AG09309 (cell line): Measurements from ENCODE around the gene PLP2.
A peak's percentile ranks its signal among the peaks of the same experiment; 100 is the strongest.

Experiments
- DNase-seq: peaks from one replicate; pipeline ENCODE4 v3.0.0-alpha.2; 2010; ENCODE audit warnings: low read depth
- H3K4me3 ChIP-seq: 2 replicates; pipeline ENCODE4 v1.5.1; 2011; ENCODE audit warnings: mild to moderate bottlenecking, low read depth, low read length, moderate library complexity; ENCODE audit not compliant: control insufficient read depth
- TF ChIP-seq, protein P1 (sequence below): IDR thresholded peaks from 2 replicates; pipeline ENCODE4 v1.5.1; 2011; ENCODE audit warnings: mild to moderate bottlenecking, low read depth, low read length, inconsistent platforms; ENCODE audit not compliant: insufficient read depth, control insufficient read depth; ENCODE audit errors: missing control alignments

The PLP2 gene

DNA sequence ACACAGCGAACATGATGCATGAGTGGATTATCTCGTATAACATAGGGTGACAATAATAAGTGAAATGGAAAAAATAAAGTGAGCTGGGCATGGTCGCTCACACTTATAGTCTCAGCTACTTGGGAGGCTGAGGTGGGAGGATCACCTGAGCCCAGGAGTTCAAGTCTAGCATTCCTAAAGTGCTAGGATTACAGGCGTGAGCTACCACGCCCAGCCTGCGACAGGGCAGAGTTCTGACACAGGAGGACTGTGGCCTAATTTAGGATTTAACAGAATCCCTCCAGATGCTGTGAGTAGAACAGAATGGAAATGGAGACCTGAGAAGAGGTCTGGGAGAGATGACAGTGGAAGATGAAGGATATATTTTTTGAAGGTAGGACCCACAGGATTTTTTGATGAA is 17.9 kb downstream of the PLP2 start:
- peak overlapping the region; percentile 5 for H3K4me3 ChIP-seq
- no peak for DNase-seq
- TF ChIP-seq, protein P1, sequence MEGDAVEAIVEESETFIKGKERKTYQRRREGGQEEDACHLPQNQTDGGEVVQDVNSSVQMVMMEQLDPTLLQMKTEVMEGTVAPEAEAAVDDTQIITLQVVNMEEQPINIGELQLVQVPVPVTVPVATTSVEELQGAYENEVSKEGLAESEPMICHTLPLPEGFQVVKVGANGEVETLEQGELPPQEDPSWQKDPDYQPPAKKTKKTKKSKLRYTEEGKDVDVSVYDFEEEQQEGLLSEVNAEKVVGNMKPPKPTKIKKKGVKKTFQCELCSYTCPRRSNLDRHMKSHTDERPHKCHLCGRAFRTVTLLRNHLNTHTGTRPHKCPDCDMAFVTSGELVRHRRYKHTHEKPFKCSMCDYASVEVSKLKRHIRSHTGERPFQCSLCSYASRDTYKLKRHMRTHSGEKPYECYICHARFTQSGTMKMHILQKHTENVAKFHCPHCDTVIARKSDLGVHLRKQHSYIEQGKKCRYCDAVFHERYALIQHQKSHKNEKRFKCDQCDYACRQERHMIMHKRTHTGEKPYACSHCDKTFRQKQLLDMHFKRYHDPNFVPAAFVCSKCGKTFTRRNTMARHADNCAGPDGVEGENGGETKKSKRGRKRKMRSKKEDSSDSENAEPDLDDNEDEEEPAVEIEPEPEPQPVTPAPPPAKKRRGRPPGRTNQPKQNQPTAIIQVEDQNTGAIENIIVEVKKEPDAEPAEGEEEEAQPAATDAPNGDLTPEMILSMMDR = no peak

DNA sequence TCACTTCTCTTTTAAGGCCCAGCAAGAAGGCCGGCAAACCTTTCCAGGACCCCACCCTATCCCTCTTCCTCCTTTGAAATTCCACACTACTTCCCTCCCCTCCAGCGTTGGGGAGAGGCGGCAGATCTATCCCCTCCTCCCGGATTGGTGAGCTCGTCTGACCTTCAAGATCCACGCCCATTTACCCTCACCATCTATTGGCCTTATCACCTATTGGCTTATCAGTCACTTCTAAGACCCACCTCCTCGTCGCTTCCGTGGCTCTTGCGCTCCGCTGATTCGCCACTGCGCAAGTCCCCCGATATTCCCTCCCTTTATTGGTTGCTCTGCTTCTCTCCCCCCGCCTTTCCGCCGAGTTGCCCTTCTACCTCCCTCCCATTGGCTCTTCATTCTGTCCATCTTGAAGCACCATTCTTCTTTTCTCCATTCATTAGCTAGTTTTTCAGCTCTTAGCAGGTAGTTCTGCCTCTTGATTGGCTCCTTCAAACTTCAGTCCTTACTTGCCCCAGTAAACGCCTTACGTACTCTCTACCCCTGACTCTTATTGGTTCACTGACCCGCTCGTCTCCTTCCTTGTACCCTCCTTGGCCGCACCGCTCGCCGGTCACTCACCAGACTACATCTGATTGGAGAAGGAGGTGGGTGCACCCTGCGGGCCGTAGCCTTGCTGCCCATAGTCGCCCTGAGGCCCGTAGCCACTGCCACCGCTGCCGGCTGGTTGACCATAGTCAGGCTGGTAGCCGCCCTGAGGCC is 19.3 kb downstream of the PLP2 start:
- TF ChIP-seq, protein P1 = no peak
- DNase-seq = peak; percentile 99
- H3K4me3 ChIP-seq = peak overlapping the region; percentile 76

DNA sequence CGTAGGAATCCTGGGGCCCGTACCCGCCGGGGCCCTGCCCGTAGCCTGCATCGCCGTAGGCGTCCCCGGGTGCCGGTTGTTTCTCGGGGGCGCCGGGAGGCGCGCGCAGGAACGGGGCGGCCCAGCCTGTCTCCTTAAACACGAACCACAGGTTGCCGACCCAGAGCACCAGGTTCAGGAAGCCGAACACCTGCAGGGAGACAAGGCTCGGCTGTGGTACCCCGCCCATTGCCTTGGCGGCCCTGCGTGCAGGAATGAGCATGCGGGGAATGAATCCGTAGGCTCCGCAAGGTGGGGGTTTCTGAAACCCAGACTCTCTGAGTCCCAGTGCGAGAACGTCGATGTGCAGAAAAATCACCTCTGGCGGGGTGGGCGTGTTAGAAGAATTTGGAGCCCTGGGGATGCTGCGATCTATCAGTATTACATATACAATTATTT is 19.9 kb downstream of the PLP2 start:
- H3K4me3 ChIP-seq = peak overlapping the region; percentile 76
- DNase-seq = no peak
- TF ChIP-seq, protein P1 = no peak

DNA sequence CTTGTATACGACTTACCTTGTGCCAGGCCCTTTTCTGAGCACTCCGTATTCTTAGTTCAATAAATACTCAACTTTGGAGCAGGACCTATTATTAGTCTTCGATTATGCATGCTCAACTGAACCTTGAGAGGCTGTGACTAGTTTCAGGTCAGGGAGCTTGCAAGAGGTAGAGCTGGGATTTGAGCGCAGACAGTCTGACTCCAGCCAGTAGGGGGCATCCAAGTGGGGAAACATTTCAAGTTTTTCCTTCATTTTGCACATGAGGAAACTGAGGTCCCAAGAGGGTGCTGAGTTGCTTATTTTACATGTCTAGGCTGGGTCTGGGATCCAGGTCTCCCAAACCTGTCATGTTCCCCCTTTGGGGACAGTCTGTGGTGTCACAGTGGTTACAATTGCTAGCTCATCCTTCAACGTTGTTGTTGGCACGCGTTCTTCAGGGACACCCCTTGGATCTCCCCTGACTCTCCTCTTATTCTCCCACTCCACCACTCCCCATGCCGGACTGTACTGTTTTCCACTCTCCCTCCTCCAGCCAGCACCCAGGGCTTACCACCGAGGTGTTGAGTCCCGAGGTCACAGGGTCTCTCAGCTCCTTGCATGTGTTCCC is 21.1 kb downstream of the PLP2 start:
- no peak overlapping the region for H3K4me3 ChIP-seq
- no peak for DNase-seq
- TF ChIP-seq, protein P1 = peak; percentile 69

DNA sequence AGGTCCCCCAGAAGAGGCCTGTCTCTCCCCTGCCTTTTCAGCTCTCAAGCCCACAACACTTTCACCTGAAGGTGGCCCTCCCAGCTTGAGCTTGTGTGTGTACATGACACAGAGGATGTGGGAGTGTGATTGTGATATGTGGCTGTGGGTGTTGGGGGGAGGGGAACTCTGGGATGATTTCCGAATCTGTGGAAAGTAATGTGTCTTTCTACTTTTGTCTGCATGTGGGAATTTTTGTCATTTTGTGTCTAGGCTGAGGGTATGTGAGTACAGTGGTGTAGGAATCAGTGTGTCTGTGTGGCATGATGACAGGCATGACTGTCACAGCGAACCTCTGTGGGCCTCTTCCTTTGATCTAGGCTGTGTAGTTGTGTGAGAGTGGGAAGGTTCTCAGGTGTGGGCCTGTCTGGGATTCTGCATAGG is 21.9 kb downstream of the PLP2 start:
- DNase-seq = no peak
- TF ChIP-seq, protein P1 = no peak
- no peak overlapping the region for H3K4me3 ChIP-seq

DNA sequence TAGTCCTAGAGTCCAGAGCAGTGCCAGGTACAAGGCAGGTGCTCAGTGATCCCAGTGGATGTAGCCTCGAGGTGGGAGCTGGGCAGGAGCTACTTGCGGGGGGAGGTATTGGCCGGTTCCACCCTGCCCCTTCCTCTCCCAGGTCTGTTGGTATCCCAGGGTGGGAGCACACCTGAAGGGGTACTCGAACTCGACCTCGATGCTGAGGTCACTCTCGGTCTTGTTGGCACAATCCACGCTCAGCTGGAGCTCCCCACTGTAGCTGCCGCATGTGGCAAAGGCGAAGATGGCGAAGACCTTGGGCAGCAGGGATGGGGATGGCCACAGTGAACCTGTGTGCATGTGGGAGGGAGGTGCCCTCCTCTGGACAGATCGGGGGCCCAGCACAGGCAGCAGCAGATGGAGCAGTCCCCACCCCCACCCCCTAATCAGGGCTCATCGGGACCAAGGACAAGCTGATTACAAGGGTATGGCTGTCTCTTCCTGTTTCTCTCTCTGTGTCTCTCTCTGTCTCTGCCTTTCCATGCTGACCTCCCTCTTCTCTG is 25.9 kb downstream of the PLP2 start:
- TF ChIP-seq, protein P1 = no peak
- no peak overlapping the region for H3K4me3 ChIP-seq
- no peak for DNase-seq
